Gastroesophageal sphincter (tissue), 3 donors: ENCODE results near the gene NPR1.

Experiments used
- CTCF ChIP-seq, 4 experiments: fragments of 200-600 bp in 2 of 4; fragments of 450-650 bp in 2 of 4; sonication (generic) in 1 of 4; IDR thresholded peaks; one replicate each; pipeline ENCODE4 v1.5.1; 2017 to 2019; ENCODE audit warnings: antibody characterized with exemption in 4 of 4, mild to moderate bottlenecking in 2 of 4, moderate library complexity in 2 of 4
- EP300 ChIP-seq: sonication (generic); formaldehyde crosslinking; IDR thresholded peaks from one replicate; pipeline ENCODE4 v1.6.1; 2017; ENCODE audit warnings: antibody characterized with exemption, mild to moderate bottlenecking
- POLR2A ChIP-seq, 2 donors: fragments of 450-650 bp; IDR thresholded peaks; one replicate each; pipeline ENCODE4 v1.6.1; 2017; ENCODE audit warnings: antibody characterized with exemption in 2 of 2, mild to moderate bottlenecking in 2 of 2, moderate library complexity in 1 of 2
- POLR2AphosphoS5 ChIP-seq: sonication (generic); formaldehyde crosslinking; IDR thresholded peaks from one replicate; pipeline ENCODE4 v1.6.1; 2017; ENCODE audit warnings: antibody characterized with exemption

DNA sequence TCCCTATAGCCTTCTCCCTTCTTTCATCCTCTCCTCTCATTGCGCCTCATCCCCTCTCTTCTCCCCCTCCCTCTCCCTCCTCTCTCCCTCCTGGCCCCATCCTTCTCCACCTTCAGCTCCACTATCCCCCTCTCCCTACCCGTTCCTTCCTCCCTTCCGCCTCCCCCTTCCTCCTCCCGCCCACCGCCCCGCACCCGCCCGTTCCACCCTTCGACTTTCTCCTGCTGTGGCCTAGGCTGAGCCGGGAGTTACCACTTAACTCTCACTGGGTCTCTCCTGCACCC is 1.6 kb downstream of the NPR1 start:
- TF ChIP-seq CTCF (IDR thresholded peaks at IDR 0.05) (no peak), POLR2AphosphoS5 (no peak), EP300 (no peak), POLR2A (IDR thresholded peaks at IDR 0.05) (no peak)
